Vagina (tissue), 2 donors: ENCODE results near the gene EGR2. TPM values are rescaled to one million over a fixed set of nuclear protein-coding genes. Genes with fewer than 3 reads are reported as not detected.
A peak's percentile ranks its signal among the peaks of the same experiment; 100 is the strongest.

ENCODE experiments used
- DNase-seq, 2 donors: peaks; one replicate each; pipeline ENCODE4 v3.0.0-alpha.2; 2017; ENCODE audit errors: extremely low spot score in 2 of 2
- H3K27ac ChIP-seq: fragments of 200-600 bp; sonication (generic); one replicate; pipeline ENCODE4 v1.5.1; 2019
- H3K27me3 ChIP-seq: fragments of 200-600 bp; sonication (generic); one replicate; pipeline ENCODE4 v1.5.1; 2019
- H3K36me3 ChIP-seq, 2 donors: fragments of 200-600 bp; sonication (generic); one replicate each; pipeline ENCODE4 v1.5.1; 2017 to 2019
- H3K4me1 ChIP-seq: fragments of 200-600 bp; sonication (generic); one replicate; pipeline ENCODE4 v1.5.1; 2019
- H3K4me3 ChIP-seq, 2 donors: fragments of 200-600 bp; sonication (generic); 1 replicate in 1 of 2; 2 replicates in 1 of 2; pipeline ENCODE4 v1.5.1; 2016 to 2019
- H3K9me3 ChIP-seq: fragments of 200-600 bp; sonication (generic); one replicate; pipeline ENCODE4 v1.5.1; 2019
- CTCF ChIP-seq, 3 experiments: fragments of 450-650 bp in 2 of 3; fragments of 200-600 bp in 1 of 3; sonication (generic) in 1 of 3; IDR thresholded peaks; one replicate each; pipeline ENCODE4 v1.5.1; 2017 to 2019; ENCODE audit warnings: antibody characterized with exemption in 3 of 3, mild to moderate bottlenecking in 2 of 3, moderate library complexity in 2 of 3
- POLR2A ChIP-seq, 2 donors: fragments of 450-650 bp; IDR thresholded peaks; one replicate each; pipeline ENCODE4 v1.6.1; 2017; ENCODE audit warnings: antibody characterized with exemption in 2 of 2, mild to moderate bottlenecking in 2 of 2, moderate library complexity in 2 of 2
- POLR2AphosphoS5 ChIP-seq, 2 donors: sonication (generic); formaldehyde crosslinking; IDR thresholded peaks; one replicate each; pipeline ENCODE4 v1.9.0; 2017; ENCODE audit warnings: antibody characterized with exemption in 2 of 2, mild to moderate bottlenecking in 2 of 2, low read depth in 1 of 2; ENCODE audit not compliant: insufficient read depth in 1 of 2
- intact Hi-C: fragments of 100-400 bp; cut with DNase I; formaldehyde crosslinking; loops from one replicate; pipeline ENCODE4 v1.15.1; 2023
- total RNA-seq: library from RNA; depleted of rRNA; stranded (reverse); fragments of >200 nt; gene quantifications from one replicate; pipeline ENCODE4 v1.2.3, GENCODE V29; 2016

The EGR2 gene
- total RNA-seq, 1 donor from 2014 or later = 3.2 TPM

GRCh38 chr10:62805231-62806099 lies 10.7 kb downstream of the EGR2 start:
- Histone ChIP-seq H3K4me1 (peaks cover 37% of the 10 kb centered on the region), H3K27ac (peak overlapping the region; percentile 91), H3K36me3 (no peaks in the 10 kb centered on the region), H3K9me3 (no peaks in the 10 kb centered on the region), H3K4me3 (peak overlapping the region; percentile 85 to 90), H3K27me3 (no peaks in the 10 kb centered on the region)
- intact Hi-C loops = no loop called here
- DNase-seq = no peak
- TF ChIP-seq CTCF (IDR thresholded peaks at IDR 0.05) (no peak), POLR2AphosphoS5 (IDR thresholded peaks at IDR 0.05; ENCODE audit: insufficient read depth in 1 of 2, low read depth in 1 of 2) (no peak), POLR2A (IDR thresholded peaks at IDR 0.05) (no peak)

GRCh38 chr10:62804356-62805230 lies 11.6 kb downstream of the EGR2 start, which contains the start of gene ADO:
Gene ADO (plus strand): TSS chr10:62804720. CDS start chr10:62805060, 340 bp downstream.
- H3K4me1 ChIP-seq = peaks cover 37% of the 10 kb centered on the region
- DNase-seq = no peak
- peak within 1 kb of the TSS; percentile 85 to 90 for H3K4me3 ChIP-seq
- peak within 1 kb of the TSS; percentile 91 for H3K27ac ChIP-seq
- H3K27me3 ChIP-seq = no peaks in the 10 kb centered on the region
- TF ChIP-seq CTCF (IDR thresholded peaks at IDR 0.05) (no peak), POLR2A (IDR thresholded peaks at IDR 0.05) (peak in 1 of 2 donors; percentile 46), POLR2AphosphoS5 (IDR thresholded peaks at IDR 0.05; ENCODE audit: insufficient read depth in 1 of 2, low read depth in 1 of 2) (peak; percentile 87 to 92)
- no peaks in the 10 kb centered on the region for H3K36me3 ChIP-seq
- intact Hi-C loops = no loop called here
- H3K9me3 ChIP-seq = no peaks in the 10 kb centered on the region

GRCh38 chr10:62803724-62804355 lies 12.3 kb downstream of the EGR2 start:
- Histone ChIP-seq H3K27me3 (no peaks in the 10 kb centered on the region), H3K36me3 (no peaks in the 10 kb centered on the region), H3K9me3 (no peaks in the 10 kb centered on the region), H3K4me1 (peaks cover 37% of the 10 kb centered on the region), H3K4me3 (peak overlapping the region; percentile 85 to 90), H3K27ac (peak overlapping the region; percentile 91)
- no peak for TF ChIP-seq CTCF (IDR thresholded peaks at IDR 0.05)
- TF ChIP-seq POLR2AphosphoS5 (IDR thresholded peaks at IDR 0.05; ENCODE audit: insufficient read depth in 1 of 2, low read depth in 1 of 2) = no peak
- no peak for TF ChIP-seq POLR2A (IDR thresholded peaks at IDR 0.05)
- intact Hi-C loops = no loop called here
- no peak for DNase-seq

- intact Hi-C loops = no loop called here
Observed at GRCh38 chr10:62801871-62802270, 14.3 kb downstream of the EGR2 start.

More at GRCh38 chr10:62801871-62802270, 14.3 kb downstream of the EGR2 start:
- Histone ChIP-seq H3K4me3 (no peak overlapping the region), H3K4me1 (peaks cover 22% of the 10 kb centered on the region), H3K27me3 (no peaks in the 10 kb centered on the region), H3K36me3 (no peaks in the 10 kb centered on the region), H3K27ac (no peak overlapping the region), H3K9me3 (no peaks in the 10 kb centered on the region)
- DNase-seq = no peak
- TF ChIP-seq CTCF (IDR thresholded peaks at IDR 0.05) (no peak), POLR2AphosphoS5 (IDR thresholded peaks at IDR 0.05; ENCODE audit: insufficient read depth in 1 of 2, low read depth in 1 of 2) (no peak), POLR2A (IDR thresholded peaks at IDR 0.05) (no peak)
